Measurements from ENCODE around the gene GNAO1.

DNA sequence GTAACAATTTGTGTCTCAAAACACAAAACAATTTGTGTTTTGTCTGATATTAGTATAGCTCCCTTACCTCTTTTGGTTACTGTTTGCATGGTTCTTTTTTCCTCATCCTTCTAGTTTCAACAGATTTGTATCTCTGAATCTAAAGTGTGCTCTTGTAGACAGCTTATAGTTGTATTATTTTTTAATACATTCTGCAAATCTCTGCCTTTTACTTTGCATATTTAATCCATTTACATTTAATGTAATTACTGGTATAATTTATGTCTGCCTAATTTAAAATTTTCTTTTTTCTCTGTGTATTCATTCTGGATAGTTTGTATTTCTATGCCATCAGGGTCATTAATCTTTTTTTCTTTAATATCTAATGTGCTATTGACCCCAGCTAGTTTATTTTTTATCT is 9.9 kb upstream of the GNAO1 start:
- TF ChIP-seq, protein P1, sequence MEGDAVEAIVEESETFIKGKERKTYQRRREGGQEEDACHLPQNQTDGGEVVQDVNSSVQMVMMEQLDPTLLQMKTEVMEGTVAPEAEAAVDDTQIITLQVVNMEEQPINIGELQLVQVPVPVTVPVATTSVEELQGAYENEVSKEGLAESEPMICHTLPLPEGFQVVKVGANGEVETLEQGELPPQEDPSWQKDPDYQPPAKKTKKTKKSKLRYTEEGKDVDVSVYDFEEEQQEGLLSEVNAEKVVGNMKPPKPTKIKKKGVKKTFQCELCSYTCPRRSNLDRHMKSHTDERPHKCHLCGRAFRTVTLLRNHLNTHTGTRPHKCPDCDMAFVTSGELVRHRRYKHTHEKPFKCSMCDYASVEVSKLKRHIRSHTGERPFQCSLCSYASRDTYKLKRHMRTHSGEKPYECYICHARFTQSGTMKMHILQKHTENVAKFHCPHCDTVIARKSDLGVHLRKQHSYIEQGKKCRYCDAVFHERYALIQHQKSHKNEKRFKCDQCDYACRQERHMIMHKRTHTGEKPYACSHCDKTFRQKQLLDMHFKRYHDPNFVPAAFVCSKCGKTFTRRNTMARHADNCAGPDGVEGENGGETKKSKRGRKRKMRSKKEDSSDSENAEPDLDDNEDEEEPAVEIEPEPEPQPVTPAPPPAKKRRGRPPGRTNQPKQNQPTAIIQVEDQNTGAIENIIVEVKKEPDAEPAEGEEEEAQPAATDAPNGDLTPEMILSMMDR (IDR thresholded peaks at IDR 0.05): no peak
- TF ChIP-seq POLR2A (IDR thresholded peaks at IDR 0.05): no peak
